ENCODE data around the gene TNN.

The TNN gene

DNA sequence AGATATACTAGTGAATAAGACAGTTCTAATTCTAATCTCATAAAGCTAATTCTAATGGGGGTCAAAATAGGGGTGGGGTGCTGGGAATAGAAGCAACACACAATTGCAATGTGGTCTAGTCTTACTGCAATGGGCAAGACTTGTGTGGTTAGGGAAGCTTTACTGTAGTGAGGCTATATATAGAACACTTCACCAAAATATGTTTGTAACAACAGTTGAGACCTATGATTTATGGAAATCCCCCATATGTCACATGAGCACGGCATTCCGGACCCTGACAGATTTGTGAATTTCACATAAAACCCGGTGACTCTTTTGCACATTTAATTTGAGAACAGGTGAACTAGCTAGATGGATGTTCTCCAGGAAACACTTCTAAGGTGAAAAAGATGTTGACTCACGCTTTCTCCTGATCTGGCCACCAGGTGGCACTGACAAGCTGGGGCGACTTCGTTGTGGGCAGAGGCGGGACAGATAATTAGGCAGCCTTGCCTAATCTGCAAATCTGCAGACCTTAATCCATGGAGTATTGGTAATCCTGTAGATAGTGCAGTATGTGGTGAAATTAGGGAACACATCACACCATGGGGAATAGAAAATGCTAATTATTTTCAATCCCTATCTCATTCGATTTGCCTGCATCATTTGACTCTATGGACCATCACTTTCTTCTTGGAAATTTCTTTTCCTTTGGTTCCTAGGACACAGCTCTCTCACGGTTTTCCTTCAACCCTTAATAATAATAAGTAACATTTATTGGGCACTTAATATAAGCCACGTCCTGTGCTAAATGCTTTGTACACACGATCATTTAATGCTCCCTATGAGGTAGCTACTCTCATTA, 87.2 kb downstream of the TNN start:
- Histone ChIP-seq H3K27ac (no peak overlapping the region), H3K27me3 (replicated peaks) (no peaks in the 10 kb centered on the region), H3K36me3 (replicated peaks) (no peaks in the 10 kb centered on the region), H3K4me3 (ENCODE audit: low read depth, low read length) (no peak overlapping the region)
- TF ChIP-seq, protein P1, sequence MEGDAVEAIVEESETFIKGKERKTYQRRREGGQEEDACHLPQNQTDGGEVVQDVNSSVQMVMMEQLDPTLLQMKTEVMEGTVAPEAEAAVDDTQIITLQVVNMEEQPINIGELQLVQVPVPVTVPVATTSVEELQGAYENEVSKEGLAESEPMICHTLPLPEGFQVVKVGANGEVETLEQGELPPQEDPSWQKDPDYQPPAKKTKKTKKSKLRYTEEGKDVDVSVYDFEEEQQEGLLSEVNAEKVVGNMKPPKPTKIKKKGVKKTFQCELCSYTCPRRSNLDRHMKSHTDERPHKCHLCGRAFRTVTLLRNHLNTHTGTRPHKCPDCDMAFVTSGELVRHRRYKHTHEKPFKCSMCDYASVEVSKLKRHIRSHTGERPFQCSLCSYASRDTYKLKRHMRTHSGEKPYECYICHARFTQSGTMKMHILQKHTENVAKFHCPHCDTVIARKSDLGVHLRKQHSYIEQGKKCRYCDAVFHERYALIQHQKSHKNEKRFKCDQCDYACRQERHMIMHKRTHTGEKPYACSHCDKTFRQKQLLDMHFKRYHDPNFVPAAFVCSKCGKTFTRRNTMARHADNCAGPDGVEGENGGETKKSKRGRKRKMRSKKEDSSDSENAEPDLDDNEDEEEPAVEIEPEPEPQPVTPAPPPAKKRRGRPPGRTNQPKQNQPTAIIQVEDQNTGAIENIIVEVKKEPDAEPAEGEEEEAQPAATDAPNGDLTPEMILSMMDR (IDR thresholded peaks at IDR 0.05; ENCODE audit: low read depth, low read length, missing control alignments): peak; percentile 91
- in situ Hi-C loops (cut with HindIII; ENCODE audit: low pct_ligation_motif_present, low sequenced_read_pairs): no loop called here
- DNase-seq: no peak

DNA sequence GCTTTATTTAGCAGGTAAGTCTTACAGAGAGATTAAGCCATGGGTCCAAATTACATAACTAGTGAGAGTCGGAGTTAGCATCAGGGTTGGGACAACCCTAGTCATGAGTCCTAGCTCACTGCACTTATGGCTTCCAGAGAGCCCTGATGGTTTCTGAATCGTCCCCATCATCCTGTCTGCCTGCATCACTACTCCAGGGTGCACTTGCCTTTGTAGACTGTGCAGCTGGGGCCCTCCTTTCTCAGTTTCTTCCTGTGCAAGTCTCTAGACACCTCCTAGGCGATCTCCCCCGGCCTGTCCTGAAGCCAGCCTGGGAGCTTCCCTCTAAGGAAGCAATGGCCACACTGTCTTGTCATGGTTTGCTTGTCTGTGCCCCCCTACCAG, 87.8 kb downstream of the TNN start:
- Histone ChIP-seq H3K27ac (no peak overlapping the region), H3K27me3 (replicated peaks) (no peaks in the 10 kb centered on the region), H3K36me3 (replicated peaks) (no peaks in the 10 kb centered on the region), H3K4me3 (ENCODE audit: low read depth, low read length) (no peak overlapping the region)
- DNase-seq: no peak
- TF ChIP-seq, protein P1 (IDR thresholded peaks at IDR 0.05; ENCODE audit: low read depth, low read length, missing control alignments): no peak
- in situ Hi-C loops (cut with HindIII; ENCODE audit: low pct_ligation_motif_present, low sequenced_read_pairs): no loop called here

DNA sequence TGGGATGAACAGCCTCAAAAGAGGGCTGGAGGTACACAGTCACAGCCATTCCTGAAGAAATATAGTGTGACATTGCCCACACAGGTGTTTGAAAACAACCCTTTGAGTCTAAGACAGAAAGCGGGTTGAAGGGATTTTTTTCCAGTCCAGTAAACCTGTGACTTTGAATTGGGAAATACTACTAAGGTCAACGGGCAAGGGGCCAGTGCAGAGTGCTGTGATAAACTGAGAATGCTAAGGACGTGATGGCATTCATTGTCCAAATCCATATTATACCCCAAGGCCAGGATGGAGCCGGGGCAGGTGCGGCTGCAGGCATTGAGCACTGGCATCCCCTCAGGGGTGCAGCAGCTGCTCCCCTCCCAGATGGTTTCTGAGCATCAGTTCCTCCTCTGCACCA, 88.3 kb downstream of the TNN start:
- in situ Hi-C loops (cut with HindIII; ENCODE audit: low pct_ligation_motif_present, low sequenced_read_pairs): no loop called here
- DNase-seq: no peak
- H3K27me3 ChIP-seq (replicated peaks): no peaks in the 10 kb centered on the region
- TF ChIP-seq, protein P1 (IDR thresholded peaks at IDR 0.05; ENCODE audit: low read depth, low read length, missing control alignments): no peak
- H3K27ac ChIP-seq: no peak overlapping the region
- H3K4me3 ChIP-seq (ENCODE audit: low read depth, low read length): no peak overlapping the region
- no peaks in the 10 kb centered on the region for H3K36me3 ChIP-seq (replicated peaks)

DNA sequence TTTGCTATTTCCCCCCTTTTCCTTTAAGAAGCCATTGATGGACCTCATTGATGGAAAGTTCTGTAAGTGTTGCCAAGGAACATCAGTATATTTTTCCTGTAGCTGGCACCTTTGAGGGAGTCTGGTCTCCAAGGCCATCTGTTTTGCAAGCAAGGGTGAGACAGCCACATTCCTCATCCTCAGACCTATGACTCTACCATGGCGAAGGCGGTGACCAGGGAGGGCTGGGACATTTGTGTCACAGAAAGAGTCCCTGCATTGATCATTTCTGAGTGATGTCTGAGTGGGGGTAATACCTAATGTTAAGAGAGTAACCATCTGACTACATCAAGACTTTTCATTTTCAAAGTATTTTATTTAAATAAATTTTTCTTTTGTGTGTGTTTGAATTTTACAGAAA, 89.6 kb downstream of the TNN start:
- Histone ChIP-seq H3K27ac (no peak overlapping the region), H3K4me3 (ENCODE audit: low read depth, low read length) (no peak overlapping the region), H3K36me3 (replicated peaks) (no peaks in the 10 kb centered on the region), H3K27me3 (replicated peaks) (no peaks in the 10 kb centered on the region)
- in situ Hi-C loops (cut with HindIII; ENCODE audit: low pct_ligation_motif_present, low sequenced_read_pairs): no loop called here
- TF ChIP-seq, protein P1 (IDR thresholded peaks at IDR 0.05; ENCODE audit: low read depth, low read length, missing control alignments): no peak
- no peak for DNase-seq

DNA sequence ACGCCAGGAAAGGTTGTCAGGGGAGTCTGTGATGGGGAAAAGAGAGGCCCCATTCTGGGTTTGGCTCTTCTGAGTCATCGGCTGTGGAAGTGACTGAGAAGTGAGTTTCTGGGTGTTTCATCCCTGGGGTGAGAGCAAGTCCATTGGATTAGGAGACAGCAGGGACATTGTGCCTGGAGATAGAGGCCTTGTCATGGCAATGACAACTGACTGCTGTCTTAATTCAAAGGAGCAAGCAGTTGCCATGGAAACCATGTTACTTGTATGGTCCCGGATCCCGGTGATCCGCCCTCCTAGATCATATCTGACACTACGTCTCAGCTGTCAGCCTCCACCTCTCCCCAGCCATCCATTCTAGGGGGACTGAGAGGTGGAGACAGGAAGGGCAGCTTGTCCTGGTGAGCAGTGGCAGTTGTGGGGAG, 90.5 kb downstream of the TNN start:
- in situ Hi-C loops (cut with HindIII; ENCODE audit: low pct_ligation_motif_present, low sequenced_read_pairs): no loop called here
- no peaks in the 10 kb centered on the region for H3K27me3 ChIP-seq (replicated peaks)
- no peak overlapping the region for H3K4me3 ChIP-seq (ENCODE audit: low read depth, low read length)
- H3K36me3 ChIP-seq (replicated peaks): no peaks in the 10 kb centered on the region
- H3K27ac ChIP-seq: no peak overlapping the region
- DNase-seq: no peak
- TF ChIP-seq, protein P1 (IDR thresholded peaks at IDR 0.05; ENCODE audit: low read depth, low read length, missing control alignments): no peak

DNA sequence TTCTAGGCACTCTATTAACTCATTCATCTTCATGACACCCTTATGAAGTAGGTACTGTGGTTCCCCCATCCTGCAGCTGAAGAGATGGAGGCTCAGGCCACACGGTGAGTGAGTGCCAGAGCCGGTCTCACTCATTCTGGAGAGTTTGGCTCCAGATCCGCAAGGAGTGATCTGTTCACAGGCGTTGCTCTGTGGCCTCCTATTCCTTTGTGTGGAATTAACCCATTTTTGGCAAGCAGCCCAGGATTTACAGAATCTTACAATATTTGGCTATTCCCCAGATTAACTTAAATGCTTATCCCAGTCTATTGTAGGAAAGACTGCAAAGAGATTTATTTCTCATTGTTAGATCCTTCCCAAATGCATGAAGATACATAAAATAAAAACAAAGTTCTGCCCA, 95.3 kb downstream of the TNN start:
- TF ChIP-seq, protein P1 (IDR thresholded peaks at IDR 0.05; ENCODE audit: low read depth, low read length, missing control alignments): no peak
- no peaks in the 10 kb centered on the region for H3K27me3 ChIP-seq (replicated peaks)
- in situ Hi-C loops (cut with HindIII; ENCODE audit: low pct_ligation_motif_present, low sequenced_read_pairs): no loop called here
- DNase-seq: no peak
- no peaks in the 10 kb centered on the region for H3K36me3 ChIP-seq (replicated peaks)
- no peak overlapping the region for H3K4me3 ChIP-seq (ENCODE audit: low read depth, low read length)
- no peak overlapping the region for H3K27ac ChIP-seq

Measured in brain microvascular endothelial cell (primary cell).